Neuron (in vitro differentiated cells): Measurements from ENCODE around the gene PEX16.

Experiments
- H2AFZ ChIP-seq: one replicate; pipeline ENCODE4 v1.6.1; 2013; ENCODE audit warnings: low read depth, mild to moderate bottlenecking, inconsistent platforms, low read length, moderate library complexity
- H3K27me3 ChIP-seq: one replicate; pipeline ENCODE4 v1.6.1; 2013; ENCODE audit warnings: low read length; ENCODE audit not compliant: insufficient read depth
- H3K36me3 ChIP-seq: one replicate; pipeline ENCODE4 v1.6.1; 2013; ENCODE audit warnings: low read length; ENCODE audit not compliant: insufficient read depth
- H3K4me1 ChIP-seq: one replicate; pipeline ENCODE4 v1.6.1; 2013; ENCODE audit warnings: low read length; ENCODE audit not compliant: insufficient read depth
- H3K4me3 ChIP-seq: 2 replicates; pipeline ENCODE4 v1.5.1; 2013; ENCODE audit warnings: mild to moderate bottlenecking, low read length, moderate library complexity
- H3K9me3 ChIP-seq: one replicate; pipeline ENCODE4 v1.6.1; 2013; ENCODE audit warnings: low read length

PEX16 gene

DNA sequence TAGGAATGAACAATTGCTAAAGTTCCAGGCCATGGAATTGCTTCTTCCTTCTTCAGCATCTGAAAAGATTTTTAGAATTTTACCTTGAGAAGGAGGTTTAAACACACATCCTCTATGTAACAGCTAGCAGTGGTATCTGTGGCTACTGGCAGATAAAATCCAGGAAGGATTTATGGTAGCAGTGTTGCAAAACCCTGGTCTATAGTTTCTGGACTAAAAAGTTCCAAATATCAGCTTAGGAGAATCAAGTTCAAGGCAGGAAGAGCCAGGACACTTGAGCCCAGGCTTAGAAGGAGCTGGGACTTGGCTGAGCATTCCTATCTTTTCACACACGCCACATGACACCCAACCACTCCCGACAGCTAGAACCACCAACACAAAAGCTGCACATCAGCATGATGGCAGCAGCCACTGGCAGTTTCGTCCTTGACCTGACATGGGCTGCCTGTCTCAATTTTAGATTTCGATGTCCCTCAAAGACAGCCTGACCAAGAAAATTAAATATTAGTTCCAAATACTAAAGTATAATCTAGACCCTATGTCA lies 18.9 kb upstream of the PEX16 start:
- H3K4me1 ChIP-seq = no peaks in the 10 kb centered on the region
- H3K27me3 ChIP-seq = no peaks in the 10 kb centered on the region
- peaks cover 44% of the 10 kb centered on the region for H3K36me3 ChIP-seq
- H3K9me3 ChIP-seq = no peaks in the 10 kb centered on the region
- no peak overlapping the region for H2AFZ ChIP-seq
- no peak overlapping the region for H3K4me3 ChIP-seq

DNA sequence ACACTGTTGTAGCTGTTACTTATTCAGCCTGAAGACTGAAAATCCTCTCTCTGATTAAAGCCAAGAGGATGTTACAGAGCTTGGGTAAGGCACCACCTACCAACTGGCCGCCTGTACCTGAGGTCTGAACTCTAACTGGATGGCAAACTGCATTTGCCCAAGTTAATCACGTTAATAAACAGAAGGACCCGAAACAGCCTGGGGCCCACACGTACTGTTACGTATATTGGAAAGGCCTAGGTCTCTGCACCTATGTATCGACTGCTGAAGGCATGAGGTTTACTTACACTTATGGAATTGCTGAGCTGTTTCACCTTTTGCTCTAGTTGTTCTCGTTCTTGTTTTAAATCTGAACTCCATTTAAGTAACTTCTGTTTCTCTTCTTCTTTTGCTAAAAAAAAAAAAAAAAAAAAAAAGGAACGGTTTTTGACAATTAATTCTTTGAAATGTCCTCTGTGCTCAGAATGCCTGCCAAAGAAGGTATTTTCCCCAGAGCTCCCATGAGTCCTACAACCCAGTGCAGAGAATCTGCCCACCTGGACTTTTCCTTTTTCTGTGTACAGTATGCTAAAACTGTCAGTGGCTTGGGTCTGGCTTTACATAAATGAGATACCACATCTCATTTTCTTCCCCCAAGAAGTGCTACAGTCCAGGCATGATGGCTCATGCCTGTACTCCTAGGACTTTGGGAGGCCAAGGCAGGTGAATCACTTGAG lies 17.8 kb upstream of the PEX16 start:
- Histone ChIP-seq H3K9me3 (no peaks in the 10 kb centered on the region), H3K36me3 (peaks cover 40% of the 10 kb centered on the region), H2AFZ (no peak overlapping the region), H3K27me3 (no peaks in the 10 kb centered on the region), H3K4me1 (no peaks in the 10 kb centered on the region), H3K4me3 (no peak overlapping the region)

DNA sequence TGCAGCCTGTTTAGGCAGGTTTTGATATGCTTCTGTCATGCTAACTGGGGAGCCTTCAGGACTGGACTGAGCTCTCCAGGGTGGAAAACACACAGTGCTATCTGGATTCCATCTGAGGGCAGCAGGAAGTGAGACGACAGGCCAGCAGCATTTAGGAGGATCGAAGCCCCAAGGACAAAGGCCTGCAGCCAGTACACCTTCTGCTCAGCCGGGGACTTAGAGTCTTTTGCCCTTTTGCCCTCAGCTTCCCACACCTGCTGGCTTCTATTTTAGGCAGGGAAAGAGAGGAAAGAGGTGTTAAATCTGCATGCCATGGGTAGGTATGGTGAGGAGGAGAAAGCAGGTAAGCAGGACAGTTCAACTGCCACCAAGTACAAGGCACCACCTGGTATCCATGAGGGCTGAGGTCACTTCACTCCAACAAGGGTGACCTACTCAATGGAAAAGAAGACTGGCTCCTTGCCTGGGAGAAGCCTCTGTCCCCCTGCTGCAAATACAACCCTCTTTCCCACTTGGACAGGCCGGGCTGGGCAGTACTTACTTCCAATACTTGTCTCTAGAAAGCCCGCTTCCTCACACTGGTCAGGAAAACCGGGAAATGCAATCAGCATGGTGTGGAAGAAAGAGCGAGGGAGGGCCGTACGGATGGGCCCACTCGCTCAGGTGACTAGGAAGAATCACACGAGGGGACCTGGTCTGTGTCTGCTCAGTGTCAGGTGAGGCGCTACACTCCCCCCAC lies 17.1 kb upstream of the PEX16 start:
- Histone ChIP-seq H3K36me3 (peaks cover 40% of the 10 kb centered on the region), H3K4me3 (no peak overlapping the region), H3K27me3 (no peaks in the 10 kb centered on the region)

DNA sequence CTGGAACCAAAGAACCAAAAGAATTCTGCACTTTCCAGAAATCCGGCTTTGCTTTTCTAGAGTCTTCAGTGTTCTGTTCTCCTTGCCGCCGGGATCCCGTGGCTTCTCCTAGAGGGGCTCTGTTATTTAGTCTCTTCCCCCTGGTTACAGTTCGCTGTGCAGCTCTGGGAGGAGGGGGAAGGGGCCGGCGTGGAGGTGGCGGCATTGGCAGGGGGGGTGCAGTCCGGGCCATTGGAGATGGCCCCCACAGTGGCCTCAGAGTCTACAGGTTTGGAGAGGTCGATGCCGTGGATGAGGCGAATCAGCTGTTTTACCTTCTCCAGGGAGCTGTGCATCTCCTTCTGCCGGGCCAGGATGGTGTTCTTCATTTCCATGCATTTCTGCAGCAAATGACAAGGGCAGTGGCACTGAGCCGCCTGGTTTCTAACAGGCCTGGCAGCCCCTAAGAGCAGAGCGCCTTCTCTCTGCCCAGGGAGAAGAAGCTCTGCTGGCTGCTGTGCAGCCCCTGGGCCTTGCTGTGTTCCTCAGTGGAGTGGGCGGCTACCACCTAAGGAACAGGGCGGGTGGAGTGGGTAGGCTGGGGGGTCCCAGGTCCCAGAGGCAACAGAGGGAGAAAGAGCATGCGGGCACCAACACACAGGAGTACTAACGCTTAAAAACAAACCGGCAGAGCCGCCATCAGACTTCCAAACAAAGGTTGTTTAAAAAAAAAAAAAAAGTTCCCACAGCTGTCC lies 16.3 kb upstream of the PEX16 start:
- H3K27me3 ChIP-seq = no peaks in the 10 kb centered on the region
- H3K36me3 ChIP-seq = peaks cover 40% of the 10 kb centered on the region
- no peak overlapping the region for H2AFZ ChIP-seq
- H3K4me1 ChIP-seq = no peaks in the 10 kb centered on the region
- no peak overlapping the region for H3K4me3 ChIP-seq
- H3K9me3 ChIP-seq = no peaks in the 10 kb centered on the region

More for the DNA sequence above, 17.1 kb upstream of the PEX16 start:
- Histone ChIP-seq H3K4me1 (no peaks in the 10 kb centered on the region), H3K9me3 (no peaks in the 10 kb centered on the region), H2AFZ (no peak overlapping the region)

DNA sequence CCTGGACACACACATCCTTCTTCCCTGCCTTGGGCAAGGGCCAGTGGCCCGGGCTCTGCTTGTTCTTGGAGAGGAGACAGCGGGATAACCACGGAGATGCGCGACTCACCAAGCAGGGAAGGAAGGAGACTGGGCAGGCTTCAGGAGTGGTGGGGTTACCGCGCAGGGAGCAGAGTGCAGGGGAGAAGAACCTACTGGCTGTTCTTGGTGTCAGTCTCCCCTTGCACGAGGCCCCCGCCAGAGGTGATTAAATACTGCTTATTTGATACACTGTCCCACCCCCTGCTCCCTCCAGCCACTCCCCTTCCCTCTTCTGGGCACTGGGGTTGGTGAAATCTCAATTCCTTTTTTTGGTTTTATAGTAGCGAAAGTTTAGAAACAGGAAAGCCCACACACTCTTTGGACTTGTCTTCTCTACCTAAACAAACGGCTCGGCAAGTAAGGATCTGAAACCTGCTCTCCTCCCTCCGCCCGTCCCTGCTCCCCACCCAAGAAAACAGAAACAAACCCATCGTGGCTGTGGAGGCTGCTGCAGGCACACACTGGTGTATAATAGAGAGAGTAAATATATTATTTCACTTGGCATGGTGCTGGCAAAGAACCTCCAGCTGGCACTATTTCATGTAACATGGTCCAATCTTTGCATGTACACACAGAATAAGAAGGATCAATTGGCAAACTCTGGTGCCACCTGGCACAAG lies 15.6 kb upstream of the PEX16 start:
- Histone ChIP-seq H3K4me1 (no peaks in the 10 kb centered on the region), H3K9me3 (no peaks in the 10 kb centered on the region), H3K27me3 (no peaks in the 10 kb centered on the region), H3K4me3 (no peak overlapping the region), H2AFZ (no peak overlapping the region), H3K36me3 (peaks cover 40% of the 10 kb centered on the region)

DNA sequence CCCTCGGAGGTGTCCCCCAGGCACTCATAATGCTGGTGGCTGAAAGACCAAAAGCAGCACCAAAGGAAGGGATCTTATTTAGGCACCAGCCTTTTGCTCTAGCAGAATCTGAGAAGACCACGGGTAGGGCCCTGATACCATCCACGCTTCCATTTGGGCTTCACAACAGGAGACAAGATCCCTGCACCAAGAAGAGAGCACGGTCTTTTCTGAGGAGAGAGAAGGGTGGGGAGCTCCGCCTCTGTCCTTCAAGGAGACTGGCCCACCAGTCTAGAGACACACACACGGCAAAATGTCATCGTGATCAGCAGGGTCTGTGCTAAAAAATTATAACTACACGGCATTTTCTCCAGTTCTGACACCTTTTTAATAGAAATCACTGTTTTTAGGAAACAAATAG lies 14.5 kb upstream of the PEX16 start:
- Histone ChIP-seq H2AFZ (no peak overlapping the region), H3K9me3 (no peaks in the 10 kb centered on the region), H3K4me1 (no peaks in the 10 kb centered on the region), H3K27me3 (no peaks in the 10 kb centered on the region), H3K4me3 (no peak overlapping the region), H3K36me3 (peaks cover 35% of the 10 kb centered on the region)

DNA sequence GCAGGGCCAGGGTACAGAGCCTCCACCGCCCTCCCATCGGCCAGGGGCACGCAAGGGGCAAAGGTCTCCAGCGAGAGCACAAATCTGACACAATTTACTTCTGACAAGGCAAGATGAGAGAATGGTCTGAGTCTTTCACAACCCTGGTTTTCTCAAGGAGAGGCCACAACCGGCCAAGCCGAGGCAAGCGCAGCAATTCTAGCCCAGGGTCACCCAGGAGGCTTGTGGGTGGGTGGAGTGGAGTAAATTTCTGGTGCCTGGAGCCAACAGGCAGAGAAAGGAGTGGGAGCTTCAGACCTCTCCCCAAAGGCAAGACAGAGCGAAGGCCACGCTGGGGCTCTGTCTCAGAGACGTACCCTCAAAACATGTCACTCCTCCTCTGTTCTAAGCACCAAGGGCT lies 14.1 kb upstream of the PEX16 start:
- H2AFZ ChIP-seq = no peak overlapping the region
- H3K4me3 ChIP-seq = no peak overlapping the region
- peaks cover 35% of the 10 kb centered on the region for H3K36me3 ChIP-seq
- no peaks in the 10 kb centered on the region for H3K27me3 ChIP-seq
- H3K9me3 ChIP-seq = no peaks in the 10 kb centered on the region
- H3K4me1 ChIP-seq = no peaks in the 10 kb centered on the region

DNA sequence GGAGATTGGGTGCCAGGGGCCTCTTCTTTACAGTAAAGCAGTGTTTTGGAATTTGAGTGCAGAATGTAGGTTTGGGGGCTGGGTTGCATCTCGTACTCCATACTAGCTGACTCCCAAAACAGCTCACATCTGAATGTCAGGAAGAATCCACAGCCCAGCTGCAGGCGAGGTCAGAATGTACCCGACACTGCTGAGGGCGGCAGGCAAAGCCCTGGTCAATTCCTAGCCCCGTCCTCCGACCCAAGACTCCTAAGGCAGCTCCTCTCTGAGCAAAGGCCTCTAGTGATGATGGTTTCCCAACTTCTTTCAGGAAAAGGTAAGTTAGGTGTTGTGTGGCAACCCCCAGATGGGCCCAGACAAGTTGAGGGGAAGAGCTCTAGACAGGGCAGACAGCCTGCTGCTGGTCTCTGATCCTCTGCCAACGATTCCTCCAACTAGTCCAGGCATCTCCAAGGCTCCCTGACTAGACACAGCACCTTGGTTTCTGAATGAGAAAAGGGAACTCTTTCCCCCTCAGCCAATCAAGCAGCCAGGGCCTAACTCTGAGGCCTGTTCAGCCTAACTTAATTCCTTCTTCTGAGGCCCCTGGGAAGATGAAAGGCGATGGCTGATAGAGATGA lies 13.4 kb upstream of the PEX16 start:
- Histone ChIP-seq H3K36me3 (peaks cover 35% of the 10 kb centered on the region), H3K27me3 (no peaks in the 10 kb centered on the region), H3K9me3 (no peaks in the 10 kb centered on the region), H3K4me1 (no peaks in the 10 kb centered on the region), H2AFZ (no peak overlapping the region), H3K4me3 (no peak overlapping the region)

DNA sequence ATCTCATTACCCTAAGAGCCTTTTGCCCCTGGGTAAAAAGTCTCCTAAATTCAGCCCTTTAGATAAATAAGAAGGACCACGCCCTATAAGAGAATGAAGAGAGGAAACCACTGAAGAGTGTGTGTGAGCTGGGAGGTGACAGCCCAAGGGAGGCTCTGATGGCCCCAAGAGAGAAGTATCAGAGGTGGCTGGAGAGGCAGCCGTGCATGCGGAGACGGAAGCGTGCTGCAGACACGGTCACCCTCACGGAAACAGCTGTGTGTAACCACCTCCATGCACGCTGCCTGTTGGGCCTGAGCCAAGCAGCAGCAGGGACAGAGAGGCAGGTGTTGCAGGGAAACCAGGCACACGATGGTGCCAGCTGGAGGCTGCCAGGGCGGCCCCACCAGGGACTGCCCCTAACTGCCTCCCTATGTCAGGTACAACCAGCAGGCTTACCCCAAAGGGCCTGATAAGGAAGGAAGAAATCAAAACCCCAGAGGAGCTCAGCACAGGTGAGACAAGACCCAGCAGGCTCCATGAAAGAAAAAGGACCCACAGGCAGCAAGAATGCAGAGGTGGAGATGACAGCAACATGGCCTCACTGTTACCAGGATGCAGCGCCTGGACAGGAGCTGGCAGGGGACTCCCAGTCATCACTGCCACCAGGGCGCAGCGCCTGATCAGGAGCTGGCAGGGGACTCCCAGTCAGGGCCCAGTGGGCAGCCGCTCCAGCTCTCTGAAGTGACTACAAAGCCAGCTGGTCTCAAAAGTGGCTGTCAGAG lies 12.5 kb upstream of the PEX16 start:
- no peaks in the 10 kb centered on the region for H3K9me3 ChIP-seq
- H3K36me3 ChIP-seq = peaks cover 28% of the 10 kb centered on the region
- H3K27me3 ChIP-seq = no peaks in the 10 kb centered on the region
- no peaks in the 10 kb centered on the region for H3K4me1 ChIP-seq
- H2AFZ ChIP-seq = no peak overlapping the region
- H3K4me3 ChIP-seq = no peak overlapping the region

DNA sequence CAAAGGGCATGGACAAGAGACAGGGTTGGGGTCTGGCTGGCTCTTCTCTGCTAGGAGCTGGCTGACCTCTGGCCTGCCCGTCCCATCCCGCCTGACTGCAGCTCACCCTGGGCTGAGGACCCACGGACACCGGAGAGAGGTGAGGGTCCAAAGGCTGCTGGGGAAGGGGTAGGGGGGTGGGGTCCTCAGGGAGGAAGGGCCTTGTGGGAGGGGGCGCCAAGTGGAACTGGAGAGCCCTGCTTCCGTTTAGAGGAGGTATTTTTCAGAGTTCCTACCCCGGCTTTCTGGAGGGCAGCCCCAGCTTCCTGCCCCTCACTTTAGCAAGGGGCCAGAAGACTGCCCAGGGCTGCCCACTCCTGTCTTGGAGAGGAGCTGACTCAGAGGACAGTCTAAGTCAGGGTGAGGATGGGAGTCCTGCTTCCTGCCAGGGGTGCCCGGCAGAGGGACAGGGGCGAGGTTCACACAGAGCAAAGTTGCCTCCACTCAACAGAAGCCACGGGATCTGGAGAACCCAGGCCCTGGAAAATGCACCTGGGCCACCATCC lies 11.9 kb upstream of the PEX16 start:
- Histone ChIP-seq H3K4me1 (no peaks in the 10 kb centered on the region), H2AFZ (no peak overlapping the region), H3K9me3 (no peaks in the 10 kb centered on the region), H3K4me3 (no peak overlapping the region), H3K27me3 (peaks cover 6% of the 10 kb centered on the region), H3K36me3 (peaks cover 22% of the 10 kb centered on the region)

DNA sequence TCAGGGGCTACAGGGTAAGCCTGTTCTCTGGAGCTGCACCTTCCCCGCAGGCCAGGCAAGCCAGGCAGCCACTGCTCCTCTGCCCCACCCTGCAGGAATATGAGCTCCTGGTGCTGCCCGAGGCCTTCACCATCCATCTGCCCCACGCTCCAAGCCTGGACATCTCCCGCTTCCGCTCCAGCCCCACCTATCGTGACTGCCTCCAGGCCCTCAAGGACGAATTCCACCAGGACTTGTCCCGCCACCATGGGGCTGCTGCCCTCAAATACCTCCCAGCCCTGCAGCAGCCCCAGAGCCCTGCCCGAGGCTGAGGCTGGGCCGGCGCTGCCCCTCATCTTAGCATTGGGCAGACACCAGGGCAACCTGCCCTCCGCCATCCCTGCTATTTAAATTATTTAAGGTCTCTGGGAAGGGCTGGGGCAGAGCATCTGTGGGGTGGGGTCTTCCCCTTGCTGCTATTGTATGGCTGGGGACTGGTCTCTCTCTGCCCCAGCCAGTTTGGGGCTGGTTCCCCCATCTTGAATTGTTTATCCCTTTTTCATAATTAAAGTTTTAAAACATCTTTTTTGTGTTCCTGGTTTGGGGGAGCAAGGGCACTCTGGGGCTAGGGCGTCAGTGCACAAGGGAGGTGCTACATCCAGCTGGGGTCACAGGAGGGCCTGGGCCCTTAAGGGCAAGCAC lies 11.0 kb upstream of the PEX16 start:
- peaks cover 13% of the 10 kb centered on the region for H3K36me3 ChIP-seq

More for the DNA sequence above, 11.0 kb upstream of the PEX16 start:
- no peak overlapping the region for H2AFZ ChIP-seq
- H3K9me3 ChIP-seq = no peaks in the 10 kb centered on the region
- no peaks in the 10 kb centered on the region for H3K4me1 ChIP-seq
- no peak overlapping the region for H3K4me3 ChIP-seq
- peaks cover 13% of the 10 kb centered on the region for H3K27me3 ChIP-seq
